Ecto neural progenitor cell (in vitro differentiated cells): ENCODE results near the gene RALGAPA1.

ENCODE experiments used
- DNase-seq: peaks from one replicate; pipeline ENCODE4 v3.0.0-alpha.2; 2018; ENCODE audit warnings: low spot score

RALGAPA1 gene

DNA sequence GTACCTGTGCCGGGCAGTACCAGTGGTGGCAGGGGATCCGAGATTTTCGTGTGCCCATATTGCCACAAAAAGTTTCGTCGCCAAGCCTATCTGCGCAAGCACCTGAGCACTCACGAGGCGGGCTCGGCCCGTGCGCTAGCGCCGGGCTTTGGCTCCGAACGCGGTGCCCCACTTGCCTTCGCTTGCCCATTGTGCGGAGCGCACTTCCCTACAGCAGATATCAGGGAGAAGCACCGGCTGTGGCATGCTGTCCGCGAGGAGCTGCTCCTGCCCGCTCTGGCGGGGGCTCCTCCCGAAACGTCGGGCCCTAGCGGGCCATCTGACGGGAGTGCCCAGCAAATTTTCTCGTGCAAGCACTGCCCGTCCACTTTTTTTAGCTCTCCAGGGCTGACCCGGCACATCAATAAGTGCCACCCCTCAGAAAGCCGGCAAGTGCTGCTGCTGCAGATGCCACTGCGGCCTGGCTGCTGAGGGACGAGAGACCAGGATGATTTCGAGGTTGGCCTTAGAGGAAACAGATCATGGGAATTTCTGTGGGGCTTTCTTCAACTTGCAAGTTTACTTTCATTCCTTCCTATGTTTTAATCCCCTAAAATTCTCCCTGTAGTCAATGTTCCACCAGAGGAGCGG is 273.5 kb downstream of the RALGAPA1 start:
- DNase-seq = no peak

DNA sequence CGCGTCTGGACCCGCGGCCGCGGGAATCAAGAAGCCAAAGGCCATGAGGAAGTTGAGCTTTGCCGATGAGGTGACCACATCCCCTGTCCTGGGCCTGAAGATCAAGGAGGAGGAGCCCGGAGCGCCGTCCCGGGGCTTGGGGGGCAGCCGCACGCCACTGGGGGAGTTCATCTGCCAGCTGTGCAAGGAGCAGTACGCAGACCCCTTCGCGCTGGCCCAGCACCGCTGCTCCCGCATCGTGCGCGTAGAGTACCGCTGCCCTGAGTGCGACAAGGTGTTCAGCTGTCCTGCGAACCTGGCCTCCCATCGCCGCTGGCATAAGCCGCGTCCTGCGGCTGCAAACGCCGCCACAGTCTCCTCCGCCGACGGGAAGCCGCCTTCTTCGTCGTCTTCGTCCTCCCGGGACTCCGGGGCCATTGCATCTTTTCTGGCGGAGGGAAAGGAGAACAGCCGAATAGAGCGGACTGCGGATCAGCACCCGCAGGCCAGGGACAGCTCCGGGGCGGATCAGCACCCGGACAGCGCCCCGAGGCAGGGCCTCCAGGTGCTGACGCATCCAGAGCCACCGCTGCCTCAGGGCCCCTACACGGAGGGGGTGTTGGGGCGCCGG is 274.1 kb downstream of the RALGAPA1 start:
- DNase-seq = peak; percentile 92

DNA sequence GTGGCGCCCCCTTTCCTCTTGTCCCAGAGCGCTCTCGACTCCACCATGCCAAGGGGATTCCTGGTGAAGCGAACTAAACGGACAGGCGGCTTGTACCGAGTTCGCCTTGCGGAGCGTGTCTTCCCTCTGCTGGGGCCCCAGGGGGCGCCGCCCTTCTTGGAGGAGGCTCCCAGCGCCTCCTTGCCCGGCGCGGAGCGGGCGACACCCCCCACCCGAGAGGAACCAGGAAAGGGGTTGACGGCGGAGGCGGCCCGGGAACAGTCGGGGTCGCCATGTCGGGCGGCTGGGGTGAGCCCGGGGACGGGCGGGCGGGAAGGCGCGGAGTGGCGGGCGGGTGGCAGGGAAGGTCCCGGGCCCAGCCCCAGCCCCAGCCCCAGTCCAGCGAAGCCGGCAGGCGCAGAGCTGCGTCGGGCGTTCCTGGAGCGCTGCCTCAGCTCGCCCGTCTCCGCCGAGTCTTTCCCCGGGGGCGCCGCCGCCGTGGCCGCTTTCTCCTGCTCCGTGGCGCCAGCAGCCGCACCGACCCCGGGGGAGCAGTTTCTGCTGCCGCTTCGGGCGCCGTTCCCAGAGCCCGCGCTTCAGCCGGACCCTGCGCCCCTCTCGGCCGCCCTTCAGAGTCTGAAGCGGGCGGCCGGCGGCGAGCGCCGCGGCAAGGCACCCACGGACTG is 274.8 kb downstream of the RALGAPA1 start:
- DNase-seq = peak; percentile 54

DNA sequence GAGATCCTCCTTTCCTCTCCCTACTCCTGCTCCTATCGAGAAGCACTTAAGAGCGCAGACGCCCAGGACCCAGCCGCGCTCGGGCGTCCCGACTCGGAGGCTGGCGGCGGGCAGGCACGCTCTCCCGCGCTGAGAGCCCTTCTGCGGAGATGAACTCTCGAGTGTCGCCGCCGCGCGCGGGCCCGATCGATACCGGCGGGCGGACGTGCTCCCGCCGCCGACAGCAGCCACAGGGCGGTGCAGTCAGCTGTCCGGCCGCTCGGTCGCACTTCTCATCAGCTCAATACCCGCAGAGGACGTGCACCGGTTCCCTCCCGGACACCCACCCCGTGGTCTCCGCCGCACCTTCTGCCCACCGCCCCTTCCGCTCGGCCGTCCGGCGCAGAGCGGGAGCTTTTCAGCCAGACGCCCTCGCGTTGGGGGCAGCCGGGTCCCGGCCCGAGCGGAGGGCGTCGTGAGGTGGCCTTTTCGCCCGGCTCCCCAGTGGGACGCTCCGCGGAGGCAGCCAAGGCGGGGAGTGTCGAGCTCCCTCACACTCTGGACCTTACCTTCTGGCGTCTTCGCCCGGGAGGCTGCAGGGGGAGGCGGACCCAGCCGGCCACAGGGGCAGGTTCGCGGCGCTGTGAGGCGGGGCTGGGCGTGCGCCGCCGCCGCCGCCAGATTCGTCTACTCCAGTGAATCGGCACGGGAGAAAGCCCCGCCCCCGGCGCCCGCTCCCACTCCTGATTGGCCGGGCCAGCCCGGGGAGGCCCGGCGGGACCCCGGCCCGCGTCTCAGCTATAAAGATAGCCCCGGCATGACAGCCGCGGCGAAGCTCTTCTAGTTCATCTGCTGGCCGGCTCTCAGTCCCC is 275.5 kb downstream of the RALGAPA1 start, which contains the start of gene INSM2:
INSM2 (plus strand) TSS at position 808 of the 851 bp plus-strand sequence. CDS start 89 bp downstream, outside the sequence.
- DNase-seq = peak; percentile 94

DNA sequence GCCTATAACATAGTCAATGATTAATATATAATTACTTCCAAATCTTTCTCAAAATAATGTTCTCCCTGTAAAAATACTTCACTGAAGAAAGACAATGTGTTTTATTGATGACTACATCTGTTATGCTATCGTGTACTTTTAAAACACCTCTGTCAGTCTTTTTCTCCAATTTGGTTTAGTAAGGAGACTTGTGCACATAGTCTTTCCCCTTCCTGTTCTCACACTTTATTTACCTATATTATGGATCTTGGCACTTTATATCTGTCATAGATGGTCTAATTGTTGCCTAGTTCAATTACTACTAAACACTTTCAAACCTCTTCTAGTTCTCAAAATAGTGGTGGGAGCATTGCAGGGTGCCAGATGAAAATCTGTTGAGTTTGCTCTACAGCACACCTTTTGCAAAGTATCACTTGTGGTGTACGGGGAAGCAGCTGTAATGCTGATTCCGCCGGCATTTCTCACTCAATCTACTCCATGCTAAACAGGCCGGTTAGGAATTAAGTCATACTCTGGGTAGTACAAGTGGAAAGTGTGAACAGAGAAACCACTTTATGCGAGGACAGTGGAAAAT is 276.2 kb downstream of the RALGAPA1 start:
- DNase-seq = no peak

DNA sequence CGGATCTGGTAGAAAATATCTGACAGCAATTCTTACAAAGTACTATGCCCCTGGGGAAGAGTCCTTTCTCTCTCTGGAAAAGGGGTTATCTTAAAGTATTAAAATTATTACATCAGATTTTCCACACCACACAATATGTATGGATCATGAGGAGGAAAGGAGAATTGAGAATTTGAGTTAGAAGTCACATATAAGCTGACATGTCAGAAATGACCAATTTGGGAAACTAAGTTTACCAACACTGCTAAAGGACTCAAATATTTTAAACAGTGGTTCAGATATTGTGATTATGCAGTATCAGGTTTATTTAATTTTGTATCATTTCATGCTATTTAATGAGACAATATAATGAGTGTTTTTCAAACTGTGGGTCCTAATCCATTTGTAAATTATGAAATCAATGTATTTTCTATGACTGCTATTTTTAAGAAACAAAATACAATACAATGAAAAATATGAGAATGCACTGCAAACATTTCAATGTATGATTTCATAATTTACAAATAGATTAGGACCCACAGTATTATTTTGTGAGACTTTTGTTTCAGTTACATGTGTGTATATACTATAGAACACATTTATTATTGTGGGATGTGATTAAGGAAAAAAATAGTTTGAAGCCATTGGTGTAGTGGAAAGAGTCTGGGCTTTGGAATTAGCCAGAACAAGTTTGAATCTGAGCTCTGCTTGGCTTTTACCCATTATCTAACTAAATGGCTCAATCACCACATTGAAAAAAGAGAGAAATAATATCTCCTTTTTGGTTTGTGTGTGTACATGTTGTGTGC is 276.9 kb downstream of the RALGAPA1 start:
- DNase-seq = no peak

DNA sequence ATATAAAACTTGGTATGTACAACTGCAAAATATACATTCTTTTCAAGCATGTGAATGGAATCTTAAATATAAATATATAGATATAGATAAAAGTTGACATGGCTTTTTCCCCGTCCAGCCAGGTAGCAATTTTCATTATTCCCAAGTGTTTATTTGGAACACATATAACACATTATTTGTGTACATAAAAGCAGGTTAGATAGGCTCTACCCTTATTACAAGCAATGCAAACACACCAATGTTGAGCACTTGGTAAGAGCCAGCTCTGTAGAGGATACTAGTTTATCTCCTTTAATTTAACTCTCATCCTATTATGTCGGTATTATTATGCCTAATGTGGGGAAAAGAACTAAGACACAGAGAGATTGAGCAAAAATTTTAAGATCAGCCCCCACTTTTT is 282.1 kb downstream of the RALGAPA1 start:
- DNase-seq = no peak

DNA sequence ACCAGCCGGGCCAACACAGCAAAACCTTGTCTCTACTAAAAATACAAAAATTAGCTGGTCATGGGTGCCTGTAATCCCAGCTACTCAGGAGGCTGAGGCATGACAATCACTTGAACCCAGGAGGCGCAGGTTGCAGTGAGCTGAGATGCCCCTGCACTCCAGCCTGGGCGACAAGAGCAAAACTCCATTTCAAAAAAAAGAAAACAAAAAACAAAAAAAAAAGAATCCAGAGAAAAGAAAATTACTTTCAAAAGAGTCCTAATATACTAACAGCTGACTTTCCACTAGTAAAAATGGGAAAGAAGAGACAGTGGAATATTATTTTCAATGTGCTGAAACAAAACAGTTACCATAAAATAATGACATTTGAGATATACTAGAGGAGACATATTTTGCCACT is 283.4 kb downstream of the RALGAPA1 start:
- DNase-seq = no peak

DNA sequence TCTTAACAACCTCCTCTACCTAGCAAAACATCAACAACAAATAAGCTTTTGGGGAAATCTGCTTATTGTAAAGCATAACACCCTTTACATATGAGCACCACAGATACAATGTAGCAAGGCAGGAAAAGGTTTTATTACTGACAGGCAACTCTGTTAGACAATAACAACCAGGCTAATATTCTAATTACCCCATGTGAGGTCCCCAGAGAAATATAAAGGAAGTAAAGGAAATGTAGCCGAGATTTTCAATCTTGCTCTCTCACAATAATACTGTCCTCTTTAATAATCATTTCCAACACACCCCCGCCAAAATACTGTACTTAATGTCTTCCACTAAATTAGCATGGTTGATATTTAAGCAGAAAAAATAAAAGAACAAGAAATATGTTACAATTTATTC is 289.1 kb downstream of the RALGAPA1 start:
- DNase-seq = no peak

DNA sequence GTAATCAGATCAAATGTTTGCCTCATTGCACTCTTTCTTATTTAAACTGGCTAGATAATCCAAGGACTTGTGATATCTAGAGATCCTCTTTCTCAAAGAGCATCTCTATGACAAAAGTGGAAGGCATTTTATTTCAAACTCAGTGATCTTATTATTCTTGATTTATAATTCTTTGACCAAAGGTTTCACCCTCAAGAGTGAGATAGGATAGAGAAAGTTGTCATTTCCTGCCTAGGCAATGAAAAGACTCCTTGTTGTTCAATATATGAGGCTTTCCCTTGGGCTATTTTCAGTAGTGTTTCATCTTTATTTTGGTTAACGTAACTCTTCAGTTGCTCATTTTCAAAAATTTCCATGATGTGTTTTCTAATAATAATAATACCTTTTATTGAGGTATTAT is 293.2 kb downstream of the RALGAPA1 start:
- DNase-seq = no peak

DNA sequence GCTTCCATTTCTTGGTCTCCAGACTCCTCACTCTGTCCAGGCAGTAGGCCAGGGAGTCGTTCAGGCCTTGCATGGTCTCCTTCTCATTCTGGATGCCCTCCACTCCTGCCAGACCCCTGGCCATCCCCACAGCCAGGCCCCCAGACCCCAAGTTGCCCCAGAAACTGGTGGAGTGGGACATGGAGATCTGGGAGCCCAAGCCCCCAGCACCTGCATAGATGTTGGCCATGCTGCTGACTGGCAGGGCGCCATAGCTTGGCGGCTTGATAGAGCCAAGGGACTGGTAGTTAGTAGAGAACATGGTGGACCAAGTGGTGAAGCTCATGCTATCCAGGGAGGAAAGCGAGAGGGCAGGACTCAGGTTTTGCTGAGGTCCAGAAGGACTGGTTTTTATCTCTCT is 296.3 kb downstream of the RALGAPA1 start:
- DNase-seq = no peak

DNA sequence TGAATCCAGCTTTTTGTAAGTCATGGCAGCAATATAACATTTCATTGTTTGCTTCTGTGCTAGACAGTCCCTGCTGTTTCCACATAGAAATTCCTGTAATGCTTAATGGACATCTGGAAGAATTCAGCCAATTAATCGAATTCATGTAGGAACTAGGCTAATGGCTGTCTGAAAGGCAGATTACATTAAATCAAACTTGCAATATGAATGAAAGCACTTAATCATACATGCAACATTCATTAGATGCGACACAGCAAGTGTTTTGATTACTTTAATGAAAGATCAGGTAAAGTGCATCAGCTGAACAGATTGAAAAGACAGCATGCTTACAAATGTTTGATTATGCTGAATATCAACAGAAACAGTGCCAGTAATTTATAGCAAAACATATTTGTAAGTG is 299.2 kb downstream of the RALGAPA1 start:
- no peak for DNase-seq

DNA sequence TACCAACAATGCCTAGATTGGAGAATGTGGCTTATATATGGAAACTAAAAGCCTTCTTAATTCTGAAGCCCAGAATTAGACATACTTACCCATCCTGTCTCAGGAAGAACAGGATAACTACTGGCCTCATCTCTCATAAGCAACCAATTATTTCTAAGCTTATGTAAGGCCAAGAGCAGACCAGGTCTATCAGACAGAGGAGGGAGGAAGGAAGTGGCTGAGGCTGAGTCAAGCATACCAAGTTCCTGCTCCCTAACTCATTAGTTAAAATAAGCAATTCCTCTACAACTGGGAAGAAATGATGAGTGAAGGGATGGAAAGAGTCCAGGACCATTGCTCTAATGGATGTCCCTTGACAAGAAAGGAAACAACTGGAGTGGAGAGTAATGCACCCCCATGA is 302.2 kb downstream of the RALGAPA1 start:
- DNase-seq = no peak

DNA sequence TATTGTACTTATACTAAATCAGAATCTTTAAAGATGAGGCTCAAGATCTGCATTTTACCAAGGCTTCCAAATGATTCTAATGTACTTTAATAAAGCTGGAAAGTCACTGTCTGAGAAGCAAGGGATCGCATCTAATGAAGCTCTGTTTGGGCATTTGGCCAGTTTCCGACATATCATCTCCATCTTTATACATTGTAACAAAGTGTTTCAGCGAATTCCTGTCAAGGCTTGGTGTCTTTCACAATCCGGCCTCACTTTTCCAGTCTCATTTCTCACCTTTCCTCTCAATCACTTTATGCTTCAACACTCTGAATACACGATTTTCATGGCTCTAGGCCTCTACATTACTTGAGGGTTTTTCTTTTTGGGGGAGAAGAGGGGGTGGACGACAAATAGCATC is 302.6 kb downstream of the RALGAPA1 start:
- no peak for DNase-seq

DNA sequence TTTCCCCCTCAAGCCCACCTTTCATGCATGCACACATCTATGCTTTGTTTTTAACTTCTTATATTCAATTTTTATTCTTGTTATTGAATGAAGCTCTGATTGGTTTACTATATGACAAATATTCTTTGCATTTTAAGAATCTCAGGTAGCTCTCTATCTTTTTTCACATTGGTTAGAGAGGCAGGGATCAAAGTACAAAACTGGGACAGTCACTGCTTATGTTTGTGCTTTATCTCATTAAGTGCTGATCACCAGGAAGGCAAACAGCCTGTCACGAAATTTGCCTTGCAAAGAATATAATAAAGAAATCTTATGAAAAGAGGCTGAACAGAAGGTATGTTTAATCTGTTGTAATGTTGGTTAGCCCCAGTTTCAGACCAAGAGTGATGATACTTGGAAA is 304.8 kb downstream of the RALGAPA1 start:
- DNase-seq = no peak

DNA sequence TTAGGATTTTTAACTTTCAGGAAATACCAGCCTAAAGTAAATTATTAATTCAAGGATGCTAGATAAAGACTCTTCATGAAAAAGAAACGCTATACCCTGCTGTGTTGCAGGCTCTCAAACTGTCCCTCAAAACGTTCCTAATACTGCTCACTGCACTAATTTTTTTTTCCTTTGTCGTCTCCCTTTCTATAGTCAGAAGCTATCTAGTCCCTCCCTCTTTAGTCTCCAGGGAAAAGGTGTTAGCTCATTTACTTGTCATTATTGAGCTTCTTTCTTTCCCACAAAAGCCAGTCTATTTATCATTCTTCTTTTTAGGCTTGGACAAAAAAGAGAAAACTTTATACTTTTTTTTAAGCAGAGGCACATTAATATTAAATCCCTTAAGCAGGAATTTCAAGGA is 305.4 kb downstream of the RALGAPA1 start:
- no peak for DNase-seq

DNA sequence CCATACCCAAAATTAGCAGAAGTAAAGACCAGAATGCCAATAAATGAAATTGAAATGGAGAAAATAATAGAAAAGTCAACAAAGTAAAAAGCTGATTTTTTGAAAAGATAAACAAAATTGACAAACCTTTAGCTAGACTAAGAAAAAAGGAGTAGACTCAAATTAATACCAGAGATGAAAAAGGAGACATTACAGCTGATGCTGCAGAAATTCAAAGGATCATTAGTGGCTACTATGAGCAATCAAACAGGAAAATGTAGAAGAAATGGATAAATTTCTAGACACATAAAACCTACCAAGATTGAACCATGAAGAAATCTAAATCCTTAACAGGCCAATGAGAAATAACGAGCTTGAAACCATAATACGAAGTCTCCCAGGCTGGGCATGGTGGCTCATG is 309.9 kb downstream of the RALGAPA1 start:
- no peak for DNase-seq

DNA sequence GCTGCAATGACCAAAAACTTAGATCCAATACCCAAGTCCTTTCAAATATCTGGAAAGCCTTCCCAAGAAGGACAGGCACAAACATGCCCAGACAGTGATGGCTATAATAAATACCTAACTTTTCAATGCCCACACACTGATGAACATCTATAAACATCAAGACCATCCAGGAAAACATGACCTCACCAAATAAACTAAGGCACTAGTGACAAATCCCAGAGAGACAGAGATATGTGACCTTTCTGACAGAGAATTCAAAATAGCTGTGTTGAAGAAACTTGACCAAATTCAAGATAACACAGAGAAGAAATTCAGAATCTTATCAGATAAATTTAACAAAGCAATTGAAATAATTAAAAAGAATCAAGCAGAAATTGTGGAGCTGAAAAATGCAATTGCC is 313.8 kb downstream of the RALGAPA1 start:
- no peak for DNase-seq

DNA sequence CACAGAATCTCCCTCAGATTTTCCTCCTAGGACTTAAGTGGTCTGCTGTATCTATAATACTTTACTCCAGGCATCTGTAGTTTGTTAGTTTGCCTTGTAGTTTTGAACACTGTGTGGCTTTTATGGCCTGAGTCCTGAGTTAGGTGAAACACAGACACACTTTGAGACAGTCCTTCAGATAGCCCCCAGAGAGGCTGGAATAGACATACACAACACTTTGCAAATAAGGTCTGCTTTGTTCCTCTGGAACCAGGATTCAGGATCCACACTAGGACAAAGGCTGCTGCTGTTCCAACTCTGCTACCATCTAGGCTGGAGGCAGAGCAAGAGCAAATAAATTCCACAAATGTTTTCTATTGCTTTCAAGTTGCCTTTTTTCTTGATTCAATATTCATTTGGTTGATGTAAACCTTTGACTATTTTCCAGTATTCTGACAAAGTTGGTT is 316.5 kb downstream of the RALGAPA1 start:
- DNase-seq = no peak
